OCI-LY1 (cell line): ENCODE data around the gene FBRSL1.

Experiments
- CTCF ChIP-seq: fragments of 200-600 bp; sonication (generic), shearing (Covaris generic); IDR thresholded peaks from 2 replicates; pipeline ENCODE4 v1.5.1; 2017; ENCODE audit warnings: mild to moderate bottlenecking, antibody characterized with exemption, low read length, moderate library complexity, mixed read lengths
- EZH2 ChIP-seq: fragments of 200-600 bp; sonication (generic), shearing (Covaris generic); IDR thresholded peaks from 2 replicates; pipeline ENCODE4 v1.8.0; 2017; ENCODE audit warnings: borderline replicate concordance, mixed run types, mild to moderate bottlenecking, antibody characterized with exemption, low read length, moderate library complexity, mixed read lengths

GRCh38 chr12:132495629-132496357, 5.8 kb downstream of the FBRSL1 start:
- TF ChIP-seq CTCF: no peak
- no peak for TF ChIP-seq EZH2
